Spinal cord (tissue), 10 donors: Measurements from ENCODE around the gene DYNLT3. TPM values are rescaled to one million over a fixed set of nuclear protein-coding genes. Genes with fewer than 3 reads are reported as not detected.

Experiments used
- DNase-seq, 6 donors: peaks; one replicate each; pipeline versions ENCODE4 v3.0.0 to v3.0.0-alpha.2; 2013 to 2015; ENCODE audit warnings: low spot score in 6 of 6, low read depth in 4 of 6
- H3K27ac ChIP-seq: one replicate; pipeline ENCODE4 v1.5.1; 2013; ENCODE audit warnings: low read depth, low read length, control low read depth
- H3K27me3 ChIP-seq: one replicate; pipeline ENCODE4 v1.6.1; 2013; ENCODE audit warnings: low read length; ENCODE audit not compliant: control insufficient read depth, insufficient read depth
- H3K36me3 ChIP-seq: one replicate; pipeline ENCODE4 v1.6.1; 2013; ENCODE audit warnings: low read length; ENCODE audit not compliant: control insufficient read depth, insufficient read depth
- H3K4me1 ChIP-seq: one replicate; pipeline ENCODE4 v1.6.1; 2013; ENCODE audit warnings: low read length; ENCODE audit not compliant: control insufficient read depth, insufficient read depth
- H3K4me3 ChIP-seq: one replicate; pipeline ENCODE4 v1.5.1; 2013; ENCODE audit warnings: low read depth, low read length, control low read depth
- H3K9me3 ChIP-seq: one replicate; pipeline ENCODE4 v1.6.1; 2013; ENCODE audit warnings: low read length; ENCODE audit not compliant: control insufficient read depth, insufficient read depth
- WGBS: methylation state at CpG from one replicate; pipeline ENCODE4 v1.1.5; 2013; ENCODE audit warnings: missing lambda C conversion rate; ENCODE audit not compliant: insufficient coverage; 5-methylcytosine and 5-hydroxymethylcytosine counted together
- polyA plus RNA-seq, 2 donors: library from polyadenylated mRNA; unstranded; fragments of 120-200 nt; gene quantifications; one replicate each; pipeline ENCODE4 v1.2.1, GENCODE V29; 2013; ENCODE audit not compliant: insufficient read length in 2 of 2
- total RNA-seq, 2 donors: library from RNA; depleted of rRNA in 1 of 2; stranded (reverse); fragments of 120-200 nt in 1 of 2; fragments of >200 nt in 1 of 2; gene quantifications; one replicate each; pipeline versions ENCODE4 v1.2.3 to v1.2.4, GENCODE V29; 2013 to 2014
- donor health status: healthy.

DYNLT3 gene
- total and polyA plus RNA-seq, 4 donors = 31.8 to 72.4 (median 39.4) TPM

DNA sequence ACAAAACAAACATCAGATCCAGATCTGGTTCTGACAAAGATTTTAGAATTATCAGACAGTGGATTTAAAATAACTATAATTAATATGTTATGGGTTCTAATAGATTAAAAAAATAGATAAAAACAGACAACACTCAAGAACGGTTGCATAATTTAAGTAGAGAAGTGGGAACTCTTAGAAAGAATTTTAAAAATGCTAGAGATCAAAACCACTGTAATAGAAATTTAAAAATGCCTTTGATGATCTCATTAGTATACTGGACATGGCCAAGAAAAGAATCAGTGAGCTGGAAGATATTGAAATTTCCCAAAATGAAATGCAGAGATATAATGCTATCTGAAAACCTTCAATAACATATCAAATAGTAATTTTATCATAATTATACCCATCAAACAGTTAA is 28.3 kb upstream of the DYNLT3 start:
- Histone ChIP-seq H3K36me3 (no peaks in the 10 kb centered on the region), H3K9me3 (no peaks in the 10 kb centered on the region), H3K27ac (no peak overlapping the region), H3K4me1 (no peaks in the 10 kb centered on the region), H3K4me3 (no peak overlapping the region), H3K27me3 (peaks cover 2% of the 10 kb centered on the region)
- DNase-seq = no peak
- WGBS = no CpG with 5 or more reads among the region's 1 CpG

DNA sequence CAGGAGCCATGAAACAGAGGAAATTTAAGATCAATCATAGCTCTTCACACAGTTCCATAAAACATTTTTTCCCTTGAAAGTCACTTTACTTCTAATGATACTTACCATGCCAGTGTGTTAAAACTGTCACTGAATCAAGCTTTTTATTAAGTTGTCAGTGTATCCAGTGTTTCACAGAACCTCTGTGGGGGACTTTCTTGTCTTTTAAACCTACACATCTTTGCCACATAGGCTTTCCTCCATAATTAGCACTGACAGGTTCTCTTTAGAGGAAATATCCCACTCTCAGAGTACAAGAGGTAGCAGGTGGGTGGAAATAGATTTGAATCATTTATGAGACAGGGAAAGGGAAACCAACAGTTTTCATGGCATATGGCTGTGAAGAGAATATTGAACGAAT is 25.8 kb upstream of the DYNLT3 start:
- Histone ChIP-seq H3K36me3 (no peaks in the 10 kb centered on the region), H3K4me1 (no peaks in the 10 kb centered on the region), H3K27ac (no peak overlapping the region), H3K4me3 (no peak overlapping the region), H3K27me3 (peaks cover 2% of the 10 kb centered on the region), H3K9me3 (no peaks in the 10 kb centered on the region)
- DNase-seq = no peak
- WGBS = 50% methylated on average over 1 of the region's 1 CpG

DNA sequence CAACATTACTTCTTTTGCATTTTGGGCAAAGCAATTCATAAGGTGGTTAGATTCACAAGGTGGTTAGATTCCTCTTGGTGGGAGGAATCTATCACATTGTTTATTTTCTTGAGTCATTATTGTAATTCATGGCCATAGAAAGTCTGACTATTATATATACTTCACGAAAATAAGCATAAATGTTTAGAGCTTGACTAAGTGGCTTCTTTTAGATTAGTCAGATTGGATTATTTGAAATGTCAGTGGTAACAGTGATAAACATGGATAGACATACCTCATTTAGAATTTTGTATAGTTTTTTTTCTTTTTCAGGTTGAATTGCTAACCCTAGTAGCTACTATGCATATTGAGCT is 24.9 kb upstream of the DYNLT3 start:
- H3K4me3 ChIP-seq = no peak overlapping the region
- DNase-seq = no peak
- peaks cover 2% of the 10 kb centered on the region for H3K27me3 ChIP-seq
- no peaks in the 10 kb centered on the region for H3K9me3 ChIP-seq
- no peaks in the 10 kb centered on the region for H3K36me3 ChIP-seq
- H3K27ac ChIP-seq = no peak overlapping the region
- no CpG with 5 or more reads among the region's 1 CpG for WGBS
- no peaks in the 10 kb centered on the region for H3K4me1 ChIP-seq

DNA sequence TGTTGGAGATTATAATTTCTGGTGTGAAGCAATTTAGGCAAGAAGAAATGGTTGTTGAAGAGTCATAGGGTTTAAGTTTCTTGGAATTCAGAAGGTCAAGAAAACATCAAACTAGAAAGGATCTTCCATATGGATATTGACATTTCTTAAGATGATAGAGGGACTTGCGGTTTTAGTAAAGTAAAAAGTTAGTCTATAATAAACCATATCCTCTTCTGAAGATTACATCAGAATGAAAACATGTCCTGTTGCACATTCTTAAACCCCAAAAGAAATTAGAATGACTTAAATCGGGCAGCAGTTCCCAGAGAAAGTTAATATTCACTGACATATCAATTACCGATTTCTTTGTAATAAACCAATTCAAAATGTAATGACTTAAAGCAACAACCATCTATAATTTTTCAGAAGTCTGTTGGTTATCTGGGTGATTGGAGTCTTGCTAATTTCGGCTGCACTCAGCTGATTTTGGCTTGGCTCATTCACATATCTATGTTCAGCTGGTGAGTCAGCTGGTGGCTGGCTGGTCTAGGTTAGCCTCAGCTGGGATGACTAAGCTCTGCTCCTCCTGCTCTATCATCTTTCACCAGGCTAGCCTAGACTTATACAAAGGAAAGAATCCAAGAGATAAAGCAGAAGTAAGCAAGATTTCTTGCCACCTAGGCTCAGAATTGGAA is 24.4 kb upstream of the DYNLT3 start:
- no peaks in the 10 kb centered on the region for H3K36me3 ChIP-seq
- no peaks in the 10 kb centered on the region for H3K9me3 ChIP-seq
- no peaks in the 10 kb centered on the region for H3K4me1 ChIP-seq
- no peak overlapping the region for H3K27ac ChIP-seq
- H3K4me3 ChIP-seq = no peak overlapping the region
- peaks cover 2% of the 10 kb centered on the region for H3K27me3 ChIP-seq
- DNase-seq = no peak
- 86% methylated on average over 1 of the region's 4 CpGs for WGBS

DNA sequence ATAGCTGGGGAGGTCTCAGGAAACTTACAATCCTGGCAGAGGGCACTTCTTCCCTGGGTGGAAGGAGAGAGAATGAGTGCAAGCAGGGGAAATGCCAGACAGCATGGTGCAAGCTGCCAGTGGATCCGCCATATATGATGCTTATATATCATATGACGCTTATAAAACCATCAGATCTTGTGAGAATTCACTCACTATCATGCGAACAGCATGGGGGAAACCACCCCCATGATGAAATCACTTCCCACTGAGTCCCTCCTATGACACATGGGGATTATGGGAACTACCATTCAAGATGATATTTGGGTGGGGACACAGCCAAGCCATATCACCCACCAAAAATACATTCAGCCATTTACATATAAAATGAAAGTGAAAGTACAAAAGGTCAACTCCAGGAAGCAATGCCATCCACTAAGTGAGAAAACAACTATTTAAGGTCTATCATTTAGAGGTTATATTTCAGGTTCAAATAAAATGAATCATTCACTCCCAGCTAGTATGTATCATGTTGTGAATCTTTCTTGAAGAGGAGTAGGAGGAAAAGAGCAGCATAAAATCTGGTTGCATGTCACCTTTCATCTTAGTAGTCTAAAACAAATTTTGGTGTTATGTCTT is 20.3 kb upstream of the DYNLT3 start:
- H3K4me1 ChIP-seq = no peaks in the 10 kb centered on the region
- H3K27me3 ChIP-seq = peaks cover 2% of the 10 kb centered on the region
- no CpG with 5 or more reads among the region's 3 CpGs for WGBS

DNA sequence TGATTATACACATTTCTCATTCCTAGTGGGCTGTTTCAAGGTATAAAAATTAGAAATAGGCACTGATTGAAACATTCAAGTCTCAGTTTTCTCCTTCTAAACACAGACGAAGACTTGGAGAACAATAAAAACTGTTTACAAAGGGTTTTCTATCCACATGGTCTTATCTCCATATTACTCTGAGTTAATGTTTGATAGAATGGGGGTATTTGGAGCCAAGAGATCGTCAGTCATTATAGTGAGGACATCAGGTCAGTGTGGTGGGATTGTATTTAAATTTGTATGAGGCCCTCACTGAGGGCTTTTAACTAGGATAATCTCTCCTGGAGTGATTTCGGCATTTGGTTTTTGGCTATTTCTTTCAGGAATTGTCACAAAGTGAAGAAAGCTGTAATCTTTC is 16.4 kb upstream of the DYNLT3 start:
- H3K9me3 ChIP-seq = no peaks in the 10 kb centered on the region
- no peaks in the 10 kb centered on the region for H3K4me1 ChIP-seq
- WGBS = no CpG with 5 or more reads among the region's 3 CpGs
- H3K27me3 ChIP-seq = no peaks in the 10 kb centered on the region
- H3K27ac ChIP-seq = no peak overlapping the region
- no peak overlapping the region for H3K4me3 ChIP-seq
- no peak for DNase-seq
- H3K36me3 ChIP-seq = no peaks in the 10 kb centered on the region

More for the DNA sequence above, 20.3 kb upstream of the DYNLT3 start:
- no peak overlapping the region for H3K4me3 ChIP-seq
- no peaks in the 10 kb centered on the region for H3K9me3 ChIP-seq
- H3K36me3 ChIP-seq = no peaks in the 10 kb centered on the region
- no peak for DNase-seq
- no peak overlapping the region for H3K27ac ChIP-seq

DNA sequence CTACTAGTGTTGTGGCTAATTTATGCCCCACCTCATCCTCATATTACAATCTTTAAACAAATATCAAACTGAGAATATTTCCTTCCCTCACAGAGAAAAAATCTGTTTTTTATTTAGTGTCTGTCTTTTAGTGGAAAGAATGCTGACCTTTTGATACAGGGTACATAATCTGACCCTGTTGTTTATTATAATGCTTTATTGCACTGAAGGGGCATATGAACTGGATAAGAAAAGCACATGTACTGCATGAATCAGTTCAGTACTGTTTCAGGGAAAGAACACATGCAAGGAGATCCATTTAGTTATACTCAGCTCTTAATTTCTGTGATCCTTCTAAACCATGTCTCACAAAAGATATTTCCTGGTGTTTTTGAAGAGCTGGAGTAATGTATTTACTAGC is 15.5 kb upstream of the DYNLT3 start:
- DNase-seq = peak in 1 of 6 donors; percentile 3
- Histone ChIP-seq H3K9me3 (no peaks in the 10 kb centered on the region), H3K4me3 (no peak overlapping the region), H3K36me3 (no peaks in the 10 kb centered on the region), H3K4me1 (no peaks in the 10 kb centered on the region), H3K27ac (no peak overlapping the region), H3K27me3 (no peaks in the 10 kb centered on the region)

DNA sequence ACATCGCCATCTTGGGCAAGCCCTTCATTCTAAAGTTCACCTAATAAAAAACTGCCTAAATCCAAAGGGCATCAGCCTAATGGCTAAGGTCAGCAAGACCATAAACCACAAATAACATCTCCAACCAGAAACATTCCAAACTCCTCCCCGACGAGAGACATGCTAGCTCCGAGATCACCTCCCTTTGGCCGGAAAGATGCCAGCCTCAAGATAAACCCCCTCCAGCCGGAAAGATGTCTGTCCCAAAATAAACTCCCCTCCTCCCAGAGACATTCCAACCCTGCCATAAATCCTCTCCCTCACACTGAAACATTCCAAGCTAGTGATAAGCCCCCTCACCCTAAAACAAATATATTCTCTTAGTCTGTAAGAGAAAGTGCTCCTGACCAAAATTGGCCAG is 13.3 kb upstream of the DYNLT3 start:
- no peak overlapping the region for H3K27ac ChIP-seq
- no peaks in the 10 kb centered on the region for H3K27me3 ChIP-seq
- no peak for DNase-seq
- no peaks in the 10 kb centered on the region for H3K36me3 ChIP-seq
- H3K4me3 ChIP-seq = no peak overlapping the region
- H3K4me1 ChIP-seq = no peaks in the 10 kb centered on the region
- 63% methylated on average over 5 of the region's 6 CpGs for WGBS
- no peaks in the 10 kb centered on the region for H3K9me3 ChIP-seq

DNA sequence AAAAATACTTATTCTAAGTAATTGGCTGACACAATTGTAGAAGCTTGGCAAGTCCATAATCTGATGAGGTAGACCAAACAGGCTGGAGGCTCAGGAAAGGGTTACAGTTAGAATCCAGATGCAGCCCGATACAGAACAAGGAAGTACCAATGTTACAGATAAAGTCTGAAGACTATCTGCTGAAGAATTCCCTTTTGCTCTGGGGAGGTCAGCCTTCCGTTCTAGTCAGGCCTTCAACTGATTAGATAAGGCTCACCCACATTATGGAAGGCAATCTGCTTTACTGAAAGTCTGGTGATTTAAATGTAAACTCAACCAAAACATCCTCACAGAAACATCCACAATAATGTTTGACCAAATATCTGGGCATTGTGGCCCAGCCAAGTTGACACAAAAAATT is 7.4 kb upstream of the DYNLT3 start:
- peaks cover 2% of the 10 kb centered on the region for H3K27me3 ChIP-seq

DNA sequence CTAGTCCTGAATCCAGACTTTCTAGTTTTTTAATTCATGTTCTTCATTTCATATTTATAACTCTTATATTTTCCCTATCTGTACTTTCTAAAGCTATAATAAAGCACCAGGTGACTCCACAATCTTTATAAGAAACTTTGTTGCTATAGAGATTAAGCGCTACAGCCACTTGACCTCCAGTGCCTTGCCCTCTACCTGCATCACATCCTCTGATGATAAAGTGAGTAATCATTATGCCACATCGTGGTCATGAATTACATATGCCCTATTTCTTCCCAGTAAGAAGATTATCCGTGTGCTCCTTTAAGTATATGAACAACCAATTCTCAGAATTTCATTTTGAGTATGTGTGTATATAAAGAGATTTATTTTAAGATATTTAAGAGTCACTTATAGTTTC is 6.8 kb upstream of the DYNLT3 start:
- Histone ChIP-seq H3K27me3 (peaks cover 2% of the 10 kb centered on the region), H3K4me3 (no peak overlapping the region), H3K36me3 (no peaks in the 10 kb centered on the region), H3K27ac (no peak overlapping the region), H3K9me3 (no peaks in the 10 kb centered on the region), H3K4me1 (no peaks in the 10 kb centered on the region)
- DNase-seq = no peak
- WGBS = no CpG with 5 or more reads among the region's 3 CpGs

More for the DNA sequence above, 7.4 kb upstream of the DYNLT3 start:
- no peaks in the 10 kb centered on the region for H3K36me3 ChIP-seq
- no peak for DNase-seq
- no peaks in the 10 kb centered on the region for H3K4me1 ChIP-seq
- H3K9me3 ChIP-seq = no peaks in the 10 kb centered on the region
- WGBS = no CpG with 5 or more reads among the region's 2 CpGs
- H3K27ac ChIP-seq = no peak overlapping the region
- no peak overlapping the region for H3K4me3 ChIP-seq
